ENCODE results near the gene CKB.

The CKB gene

GRCh38 chr14:103558071-103558882, 35.6 kb upstream of the CKB start:
- Histone ChIP-seq H3K4me3 (ENCODE audit: low read depth, low read length) (no peak overlapping the region), H3K36me3 (replicated peaks) (peaks cover 9% of the 10 kb centered on the region), H3K27ac (no peak overlapping the region), H3K27me3 (replicated peaks) (no peaks in the 10 kb centered on the region)
- in situ Hi-C loops (cut with HindIII; ENCODE audit: low pct_ligation_motif_present, low sequenced_read_pairs) = no loop called here
- TF ChIP-seq CTCF (IDR thresholded peaks at IDR 0.05; ENCODE audit: low read depth, low read length, missing control alignments) = no peak
- DNase-seq = no peak

GRCh38 chr14:103556946-103557758, 34.5 kb upstream of the CKB start:
- H3K36me3 ChIP-seq (replicated peaks) = peaks cover 9% of the 10 kb centered on the region

DNA sequence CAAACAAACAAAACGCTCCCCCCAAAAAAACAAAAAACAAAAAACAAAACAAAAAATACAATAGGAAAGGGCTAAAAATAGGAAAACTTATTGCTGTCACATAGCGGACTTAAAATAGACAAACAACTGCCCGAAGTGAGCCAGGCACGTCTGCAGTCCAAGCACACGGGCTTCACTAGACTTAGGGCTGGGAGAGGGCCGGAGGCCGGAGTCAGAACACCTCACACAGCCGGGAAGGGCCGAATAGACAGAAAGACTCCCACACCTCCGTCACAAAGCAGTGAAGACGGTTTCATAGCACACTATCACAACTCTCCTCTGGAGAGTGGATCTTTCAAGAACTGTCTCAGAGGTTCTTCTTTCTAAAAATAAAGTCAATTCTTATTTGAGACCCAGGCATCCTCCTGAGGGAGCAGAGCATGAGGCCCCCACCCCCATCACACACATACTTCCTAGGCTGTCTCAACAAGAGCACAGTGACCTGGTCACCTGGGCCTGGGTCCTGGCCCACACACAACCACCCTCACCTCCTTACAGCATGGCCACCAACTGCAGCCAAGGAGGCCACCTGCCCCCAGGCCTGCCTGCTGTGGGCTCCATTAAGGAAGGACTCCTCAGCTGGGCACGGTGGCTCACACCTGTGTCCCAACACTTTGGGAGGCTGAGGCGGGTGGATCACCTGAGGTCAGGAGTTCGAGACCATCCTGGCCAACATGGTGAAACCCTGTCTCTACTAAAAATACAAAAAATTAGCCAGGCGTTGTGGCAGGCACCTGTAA, 33.1 kb upstream of the CKB start:
- no peak overlapping the region for H3K27ac ChIP-seq
- no peak for TF ChIP-seq CTCF (IDR thresholded peaks at IDR 0.05; ENCODE audit: low read depth, low read length, missing control alignments)
- in situ Hi-C loops (cut with HindIII; ENCODE audit: low pct_ligation_motif_present, low sequenced_read_pairs) = no loop called here
- no peak overlapping the region for H3K4me3 ChIP-seq (ENCODE audit: low read depth, low read length)
- DNase-seq = no peak
- peaks cover 9% of the 10 kb centered on the region for H3K36me3 ChIP-seq (replicated peaks)
- no peaks in the 10 kb centered on the region for H3K27me3 ChIP-seq (replicated peaks)

More at GRCh38 chr14:103556946-103557758, 34.5 kb upstream of the CKB start:
- no peak for DNase-seq
- Histone ChIP-seq H3K27me3 (replicated peaks) (no peaks in the 10 kb centered on the region), H3K27ac (no peak overlapping the region), H3K4me3 (ENCODE audit: low read depth, low read length) (no peak overlapping the region)
- in situ Hi-C loops (cut with HindIII; ENCODE audit: low pct_ligation_motif_present, low sequenced_read_pairs) = no loop called here
- no peak for TF ChIP-seq CTCF (IDR thresholded peaks at IDR 0.05; ENCODE audit: low read depth, low read length, missing control alignments)

DNA sequence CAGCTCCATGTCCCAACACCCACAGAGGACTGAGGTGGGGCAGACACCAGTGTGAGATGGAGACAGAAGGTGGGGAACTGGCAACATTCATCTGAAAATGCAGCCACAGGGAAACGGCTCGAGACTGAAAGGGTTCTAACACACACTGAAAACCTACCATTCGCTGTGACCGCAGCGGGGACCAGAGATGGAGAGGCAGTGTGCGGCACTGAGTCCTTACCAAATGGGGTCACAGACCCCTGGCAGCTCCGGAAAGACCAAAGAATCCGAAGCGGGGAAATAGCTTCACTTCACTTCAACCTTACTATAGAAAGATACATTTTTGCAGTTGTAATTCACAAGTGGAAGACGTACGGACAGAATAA, 30.2 kb upstream of the CKB start:
- TF ChIP-seq CTCF (IDR thresholded peaks at IDR 0.05; ENCODE audit: low read depth, low read length, missing control alignments) = no peak
- DNase-seq = no peak
- Histone ChIP-seq H3K36me3 (replicated peaks) (no peaks in the 10 kb centered on the region), H3K4me3 (ENCODE audit: low read depth, low read length) (no peak overlapping the region), H3K27ac (no peak overlapping the region), H3K27me3 (replicated peaks) (no peaks in the 10 kb centered on the region)
- in situ Hi-C loops (cut with HindIII; ENCODE audit: low pct_ligation_motif_present, low sequenced_read_pairs) = no loop called here

- no peak for DNase-seq
- in situ Hi-C loops (cut with HindIII; ENCODE audit: low pct_ligation_motif_present, low sequenced_read_pairs) = no loop called here
- Histone ChIP-seq H3K4me3 (ENCODE audit: low read depth, low read length) (no peak overlapping the region), H3K27me3 (replicated peaks) (no peaks in the 10 kb centered on the region), H3K36me3 (replicated peaks) (no peaks in the 10 kb centered on the region), H3K27ac (no peak overlapping the region)
- no peak for TF ChIP-seq CTCF (IDR thresholded peaks at IDR 0.05; ENCODE audit: low read depth, low read length, missing control alignments)
Measured at GRCh38 chr14:103552011-103552845, 29.6 kb upstream of the CKB start.
